ENCODE results near the gene PPFIBP2. TPM values are rescaled to one million over a fixed set of nuclear protein-coding genes. Genes with fewer than 3 reads are reported as not detected.

PPFIBP2 gene
- polyA plus RNA-seq, 3 donors, result 5.5 to 22.6 (median 8.1) TPM

DNA sequence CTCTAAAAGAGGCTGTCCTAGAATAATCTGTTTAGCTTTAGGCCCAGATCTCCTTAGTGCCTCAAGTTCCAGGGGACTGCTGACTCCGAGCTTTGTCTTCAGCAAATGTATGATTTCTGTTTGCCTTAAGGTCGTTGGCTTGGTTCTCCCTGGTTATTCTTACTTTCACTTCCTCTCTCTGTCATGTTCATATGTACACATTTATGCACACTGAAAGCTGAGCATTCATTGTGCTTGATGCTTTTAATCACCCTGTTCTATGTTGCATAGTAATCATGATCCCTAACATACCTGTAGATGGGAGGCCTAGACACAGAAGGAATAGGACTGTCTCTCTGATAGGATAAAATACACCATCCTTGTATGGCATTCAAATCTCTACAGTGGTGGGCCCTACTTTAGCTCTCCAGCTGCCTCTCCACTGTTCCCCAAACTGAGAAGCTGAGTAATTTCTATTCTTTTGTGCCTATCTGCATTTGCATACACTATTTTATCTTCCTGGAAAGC, 7.2 kb downstream of the PPFIBP2 start:
- 0% methylated on average over 1 to 2 of the region's 2 CpGs for WGBS, 3 donors
- H3K27ac ChIP-seq (ENCODE audit: low read depth, low read length), result no peak overlapping the region

DNA sequence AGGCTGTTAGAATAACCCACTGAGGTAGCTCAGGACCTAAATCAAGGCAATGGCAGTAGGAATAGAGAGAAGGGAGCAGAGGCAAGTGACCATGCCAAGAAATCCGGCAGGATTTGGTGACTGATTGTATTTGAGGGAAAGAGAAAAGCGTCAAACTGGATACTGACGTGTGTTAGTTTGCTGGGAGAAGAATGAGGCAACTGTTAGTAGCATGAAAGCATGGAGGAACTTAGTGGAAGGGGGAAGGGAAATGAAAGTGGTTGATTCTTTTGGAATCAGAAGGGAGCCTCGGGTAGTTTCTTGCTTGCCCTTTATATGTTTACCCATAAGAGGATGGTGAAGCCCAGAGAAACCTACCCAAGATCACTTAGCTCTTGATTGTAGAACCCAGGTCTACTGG, 8.3 kb downstream of the PPFIBP2 start:
- H3K27ac ChIP-seq (ENCODE audit: low read depth, low read length), result no peak overlapping the region
- WGBS, 3 donors, result 61 to 66% (median 62%) methylated on average over 4 of the region's 4 CpGs

DNA sequence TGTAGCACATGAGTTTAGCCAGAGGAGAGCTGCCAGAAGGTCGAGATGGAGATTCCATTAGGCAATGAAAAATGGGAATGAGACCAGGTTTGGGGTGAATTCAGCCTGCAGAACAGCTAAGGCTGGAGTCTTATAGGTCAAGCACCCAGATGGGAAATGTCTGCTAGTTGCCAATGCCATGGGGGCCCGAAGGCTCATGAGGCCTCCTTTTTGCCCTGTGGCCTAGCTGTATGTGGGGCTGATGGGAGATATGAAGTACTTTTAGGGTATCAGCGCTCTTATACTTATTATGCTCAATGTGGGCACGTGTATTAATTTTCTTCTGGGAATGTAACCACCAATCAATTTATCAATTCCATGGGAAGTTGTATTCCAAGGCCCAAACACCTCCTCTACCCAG, 8.7 kb downstream of the PPFIBP2 start:
- 85 to 92% (median 90%) methylated on average over 4 of the region's 4 CpGs for WGBS, 3 donors

GRCh38 chr11:7523416-7524210, 9.8 kb downstream of the PPFIBP2 start:
- H3K27ac ChIP-seq (ENCODE audit: low read depth, low read length), result no peak overlapping the region
- WGBS, 3 donors, result 55 to 81% (median 57%) methylated on average over 6 of the region's 6 CpGs

More for the DNA sequence above, 8.7 kb downstream of the PPFIBP2 start:
- no peak overlapping the region for H3K27ac ChIP-seq (ENCODE audit: low read depth, low read length)

GRCh38 chr11:7524462-7525235, 10.8 kb downstream of the PPFIBP2 start:
- 78 to 86% (median 84%) methylated on average over 6 of the region's 6 CpGs for WGBS, 3 donors
- no peak overlapping the region for H3K27ac ChIP-seq (ENCODE audit: low read depth, low read length)

DNA sequence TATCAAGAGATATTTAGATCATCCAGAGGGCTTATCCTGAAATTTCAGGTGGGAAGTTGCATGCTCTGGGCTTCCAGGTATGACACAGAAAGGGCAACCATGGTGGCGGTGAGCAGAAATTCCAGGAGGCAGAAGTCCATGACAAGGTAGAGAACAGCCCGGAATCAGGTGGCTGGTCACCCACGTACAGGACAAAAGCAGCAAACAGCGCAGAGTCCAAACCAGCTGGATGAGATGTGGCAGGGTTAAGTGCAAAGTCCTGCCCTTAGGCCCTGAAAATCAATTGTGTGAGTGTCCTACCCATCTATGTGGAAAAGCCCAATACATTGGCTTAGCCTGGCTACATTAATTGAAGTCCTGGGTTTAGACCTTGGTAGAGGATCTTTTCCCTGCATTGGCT, 11.6 kb downstream of the PPFIBP2 start:
- WGBS, 3 donors, result 96 to 97% (median 97%) methylated on average over 4 of the region's 4 CpGs

DNA sequence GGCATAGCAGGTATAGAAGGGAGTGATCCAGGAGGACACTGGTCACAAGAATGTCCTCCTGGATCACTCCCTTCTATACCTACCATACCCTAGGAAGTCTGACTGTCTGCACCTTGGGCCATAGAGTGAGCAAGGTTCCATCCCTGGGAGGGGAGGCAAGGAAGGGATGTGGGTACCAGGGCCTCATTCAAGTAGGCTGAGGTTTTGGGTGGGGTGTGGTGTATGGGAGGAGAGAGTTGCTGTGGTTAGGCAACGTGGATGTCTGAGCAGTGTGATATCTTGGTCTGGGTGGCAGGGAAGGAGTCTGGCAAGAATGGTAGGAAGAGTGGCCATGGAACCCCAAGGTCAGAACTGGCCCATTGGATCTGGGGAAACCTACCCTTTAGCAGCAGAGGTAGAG, 13.2 kb downstream of the PPFIBP2 start:
- WGBS, 3 donors, result 56 to 73% (median 69%) methylated on average over 1 of the region's 1 CpG
- no peak overlapping the region for H3K27ac ChIP-seq (ENCODE audit: low read depth, low read length)

More for the DNA sequence above, 11.6 kb downstream of the PPFIBP2 start:
- no peak overlapping the region for H3K27ac ChIP-seq (ENCODE audit: low read depth, low read length)

- H3K27ac ChIP-seq (ENCODE audit: low read depth, low read length), result no peak overlapping the region
- WGBS, 3 donors, result 90 to 94% (median 93%) methylated on average over 4 of the region's 4 CpGs
Measured at GRCh38 chr11:7528514-7529049, 14.8 kb downstream of the PPFIBP2 start.

- 77 to 96% (median 95%) methylated on average over 1 of the region's 1 CpG for WGBS, 3 donors
Measured at GRCh38 chr11:7530013-7530640, 16.3 kb downstream of the PPFIBP2 start.

GRCh38 chr11:7531011-7531410, 17.2 kb downstream of the PPFIBP2 start:
- no peak overlapping the region for H3K27ac ChIP-seq (ENCODE audit: low read depth, low read length)

More at GRCh38 chr11:7530013-7530640, 16.3 kb downstream of the PPFIBP2 start:
- no peak overlapping the region for H3K27ac ChIP-seq (ENCODE audit: low read depth, low read length)

DNA sequence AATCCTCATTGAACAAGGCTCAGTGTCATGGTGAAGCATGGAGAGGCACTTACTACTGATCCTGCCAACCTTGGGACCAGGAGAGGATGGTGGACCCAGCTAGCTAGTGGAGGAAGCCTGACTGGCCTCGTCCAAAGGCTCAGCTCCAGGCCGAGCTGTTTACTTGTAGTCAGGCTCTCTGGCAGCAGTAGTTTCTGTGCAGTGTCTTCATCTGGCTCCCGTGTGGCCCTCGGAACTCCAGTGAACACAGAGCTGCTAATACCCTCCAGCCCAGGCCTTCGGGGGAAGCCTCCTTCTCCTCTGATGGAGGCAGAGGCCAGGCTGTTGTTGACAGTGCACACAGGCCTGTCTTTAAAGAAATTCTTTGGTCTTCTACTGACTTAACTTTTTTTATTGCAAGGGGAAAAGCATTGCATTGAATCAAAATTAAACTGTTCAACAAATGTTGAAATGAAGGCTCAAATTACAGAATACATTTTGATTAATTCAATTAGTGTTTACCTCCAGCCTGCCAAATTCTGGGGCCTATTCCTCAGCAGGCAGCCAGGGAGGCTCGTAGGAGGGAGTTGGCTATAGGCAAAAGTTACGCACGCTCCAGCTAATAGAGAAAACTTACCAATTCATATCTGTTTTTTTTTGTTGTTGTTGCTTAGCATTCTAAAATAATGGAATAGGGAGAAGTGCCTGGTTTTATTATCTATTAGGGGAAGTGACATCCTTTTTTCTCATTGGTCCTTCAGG, 18.8 kb downstream of the PPFIBP2 start:
- 70 to 91% (median 72%) methylated on average over 8 of the region's 8 CpGs for WGBS, 3 donors
- H3K27ac ChIP-seq (ENCODE audit: low read depth, low read length), result no peak overlapping the region

DNA sequence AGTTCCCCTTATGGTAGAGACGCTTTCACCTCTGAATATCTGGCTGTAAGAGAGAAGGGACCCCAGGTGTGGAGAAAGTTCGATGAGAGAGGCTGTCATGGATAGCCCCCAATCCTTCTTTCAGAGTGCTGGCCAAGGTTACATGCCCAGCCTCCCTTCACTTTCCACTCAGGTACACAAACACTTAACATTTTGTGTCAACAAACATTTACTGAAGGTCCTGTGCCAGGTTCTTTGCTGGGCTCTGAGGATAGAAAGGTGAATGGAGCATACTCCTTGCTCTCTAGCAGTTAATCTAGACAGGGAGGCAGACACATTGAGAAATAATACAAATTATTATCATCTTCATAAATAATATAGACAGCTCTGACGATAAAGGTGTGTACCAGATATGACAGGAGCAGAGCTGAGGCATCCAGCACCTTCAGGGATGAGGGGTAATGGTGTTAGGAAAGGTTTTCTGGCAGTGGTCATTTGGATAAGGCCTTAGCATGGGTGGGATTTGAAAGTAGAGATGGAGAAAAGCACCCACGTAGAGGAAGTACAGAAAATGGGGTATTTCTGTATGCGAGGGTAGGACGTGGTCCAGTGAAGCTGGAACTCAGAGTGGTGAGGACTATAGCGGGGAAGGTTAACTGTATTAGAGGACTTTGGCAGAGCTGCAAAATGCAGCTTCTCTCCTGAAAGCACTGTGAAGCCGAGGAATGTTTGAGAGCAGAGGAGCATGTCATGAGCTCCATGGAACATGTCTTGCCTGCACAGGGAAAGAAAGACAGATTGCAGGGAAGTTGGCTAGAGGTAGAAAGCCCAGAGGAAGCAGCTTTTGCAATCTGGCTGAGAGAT, 19.6 kb downstream of the PPFIBP2 start:
- no peak overlapping the region for H3K27ac ChIP-seq (ENCODE audit: low read depth, low read length)
- WGBS, 3 donors, result 69 to 81% (median 74%) methylated on average over 8 of the region's 8 CpGs

DNA sequence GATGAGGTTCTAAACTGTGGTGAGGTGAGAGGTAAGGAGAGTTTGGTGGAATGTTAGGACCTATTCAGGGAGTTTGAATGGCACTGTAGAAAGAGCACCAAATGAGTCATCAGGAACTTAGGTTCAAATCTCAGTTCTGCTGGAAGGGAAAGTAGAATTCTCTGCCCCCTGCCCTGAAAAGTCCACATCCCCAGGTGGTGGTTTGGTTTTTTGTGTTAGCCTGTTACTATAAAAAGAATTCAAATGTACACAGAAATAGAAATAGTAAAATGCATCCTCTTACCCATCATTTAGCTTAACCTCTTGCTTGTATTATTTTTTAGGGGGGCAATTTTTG, 20.2 kb downstream of the PPFIBP2 start:
- no peak overlapping the region for H3K27ac ChIP-seq (ENCODE audit: low read depth, low read length)

DNA sequence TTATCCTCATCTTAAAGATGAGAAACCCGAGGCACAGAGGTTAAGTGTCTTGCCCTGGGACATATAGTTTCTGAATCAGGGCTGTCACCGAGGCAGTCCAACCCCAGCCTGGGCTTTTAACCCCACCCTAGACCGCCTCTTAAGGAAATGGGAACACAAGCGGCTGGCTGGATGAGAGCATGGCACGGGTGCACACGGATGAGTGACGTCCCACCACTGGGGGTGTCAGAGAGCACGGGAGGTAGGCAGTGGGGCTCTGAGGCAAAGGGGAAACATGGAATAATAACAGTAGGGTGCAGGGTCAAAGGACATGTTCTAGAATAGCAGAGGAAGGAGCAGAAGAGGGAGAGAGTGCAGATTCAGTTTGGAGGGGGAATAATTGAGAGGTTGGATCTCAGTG, 22.3 kb downstream of the PPFIBP2 start:
- 39 to 53% (median 45%) methylated on average over 8 of the region's 8 CpGs for WGBS, 3 donors
- H3K27ac ChIP-seq (ENCODE audit: low read depth, low read length), result no peak overlapping the region

GRCh38 chr11:7537265-7537664, 23.5 kb downstream of the PPFIBP2 start:
- 63 to 82% (median 65%) methylated on average over 6 of the region's 6 CpGs for WGBS, 3 donors
- H3K27ac ChIP-seq (ENCODE audit: low read depth, low read length), result no peak overlapping the region

- no peak overlapping the region for H3K27ac ChIP-seq (ENCODE audit: low read depth, low read length)
Measured at GRCh38 chr11:7538031-7538430, 24.2 kb downstream of the PPFIBP2 start.

More at GRCh38 chr11:7538031-7538430, 24.2 kb downstream of the PPFIBP2 start:
- 44 to 65% (median 56%) methylated on average over 8 of the region's 8 CpGs for WGBS, 3 donors

Data from adipose tissue (tissue), 3 donors.